ENCODE data around the gene GHDC. TPM values are rescaled to one million over a fixed set of nuclear protein-coding genes. Genes with fewer than 3 reads are reported as not detected.
"Not testable (repeated sequence)": the region's sequence is repeated elsewhere in the genome, so short reads cannot be mapped to it uniquely, and the experiment has no call there.

GHDC gene
- total RNA-seq, 1 experiment from 2014 or later = 13.4 TPM

DNA sequence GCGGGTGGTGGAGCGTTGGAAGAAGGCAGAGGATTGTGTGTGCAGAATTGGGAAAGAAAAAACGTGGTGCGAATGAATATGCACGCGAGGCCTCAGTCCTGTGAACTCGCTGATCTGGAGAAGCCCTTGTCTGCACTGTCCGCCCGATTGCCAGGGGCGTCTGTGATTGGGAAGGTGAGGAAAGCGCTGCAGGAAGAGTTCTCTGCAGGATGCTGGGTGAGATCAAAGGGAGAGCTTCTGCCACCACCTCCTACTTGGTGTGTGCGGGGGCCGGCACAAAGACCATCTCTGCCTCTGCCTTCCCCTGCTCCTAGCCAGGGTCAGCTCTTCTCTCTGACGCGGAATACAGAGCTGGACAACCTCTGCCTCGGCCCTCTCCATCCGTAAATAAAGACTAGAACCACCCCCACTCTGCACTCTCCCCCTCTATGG is 38.7 kb downstream of the GHDC start:
- DNase-seq (ENCODE audit: low read depth) = no peak

DNA sequence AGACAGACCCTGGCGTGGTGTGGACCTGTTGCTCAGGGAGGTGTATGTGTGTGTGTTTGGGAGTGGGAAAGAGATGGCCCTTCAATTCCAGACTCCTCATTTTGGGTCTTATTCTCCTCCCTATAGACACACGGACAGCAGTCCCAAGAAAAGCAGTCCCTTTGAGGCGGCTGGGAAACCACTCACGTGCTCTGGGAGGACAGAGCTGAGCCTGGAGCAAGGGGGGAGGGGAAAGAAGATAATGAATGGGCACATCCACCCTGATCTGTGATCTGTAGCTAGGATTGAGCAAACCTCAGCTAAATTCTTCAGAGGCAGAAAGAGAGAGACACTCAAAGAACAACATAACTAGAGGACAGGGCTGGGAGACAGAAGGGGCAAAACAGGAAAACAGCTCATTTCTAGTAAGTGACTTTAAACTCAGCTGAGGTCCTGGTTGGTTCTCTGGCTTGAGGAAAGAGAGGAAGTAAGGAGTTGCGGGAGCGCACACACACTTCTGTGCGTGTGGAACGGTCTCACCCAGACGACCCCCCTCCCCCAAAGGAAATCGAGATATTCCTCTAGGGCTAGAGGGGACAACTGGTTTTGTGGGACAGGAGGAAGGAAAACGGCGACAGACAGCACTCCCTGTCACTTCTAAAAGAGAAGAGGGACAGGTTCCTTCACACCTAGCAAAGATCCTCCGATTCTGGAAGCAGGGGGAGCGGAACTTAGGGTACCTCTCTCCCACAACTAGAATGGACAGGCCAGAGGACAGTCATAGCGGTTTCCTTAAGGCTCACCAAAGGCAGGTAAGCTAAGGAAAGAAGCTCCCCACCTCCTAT is 40.2 kb downstream of the GHDC start:
- peak; percentile 35 for DNase-seq (ENCODE audit: low read depth)

GRCh38 chr17:42146911-42147607 is 47.2 kb downstream of the GHDC start:
- DNase-seq (ENCODE audit: low read depth) = no peak

DNA sequence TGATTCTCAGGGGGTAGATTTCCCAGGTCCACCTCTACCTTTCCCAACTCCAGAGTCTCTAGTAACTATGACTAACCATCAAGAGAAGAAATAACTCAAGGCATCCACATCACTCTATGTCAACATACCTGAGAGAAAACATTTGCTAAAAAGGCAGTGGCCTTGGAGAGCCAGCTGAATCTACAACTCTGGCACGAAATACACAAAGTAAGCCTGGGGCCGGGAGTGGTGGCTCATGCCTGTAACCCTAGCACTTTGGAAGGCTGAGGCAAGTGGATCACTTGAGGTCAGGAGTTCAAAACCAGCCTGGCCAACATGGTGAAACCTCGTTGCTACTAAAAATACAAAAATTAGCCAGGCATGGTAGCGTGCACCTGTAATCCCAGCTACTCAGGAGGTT is 51.2 kb downstream of the GHDC start:
- peak; percentile 29 for DNase-seq (ENCODE audit: low read depth)

DNA sequence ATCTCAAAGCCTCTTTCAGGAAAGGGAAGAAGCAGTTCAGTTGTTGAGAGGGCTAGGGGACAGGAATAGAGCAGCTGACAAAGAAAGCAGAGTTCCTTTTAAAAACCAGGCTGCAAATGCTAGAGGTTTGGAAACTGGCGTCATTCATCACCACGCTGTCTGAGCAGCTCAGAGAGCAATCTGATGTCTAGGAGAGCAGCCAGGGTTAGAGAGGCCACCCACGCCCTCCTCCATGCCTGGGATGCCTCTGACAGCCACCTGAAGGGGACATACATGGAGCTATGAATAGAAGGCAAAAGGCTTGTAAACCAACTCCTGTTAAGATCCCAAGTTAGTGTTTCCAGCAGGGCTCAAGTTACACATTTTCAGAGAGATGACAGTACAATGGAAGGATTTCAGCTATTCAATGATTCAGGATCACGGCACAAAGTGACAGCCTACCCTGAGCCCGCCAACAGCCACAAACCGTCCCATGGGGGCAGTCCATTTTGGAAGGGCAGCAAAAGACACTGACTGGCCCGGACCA is 51.9 kb downstream of the GHDC start:
- peak; percentile 72 for DNase-seq (ENCODE audit: low read depth)

GRCh38 chr17:42141382-42141781 is 52.9 kb downstream of the GHDC start:
- DNase-seq (ENCODE audit: low read depth) = no peak

DNA sequence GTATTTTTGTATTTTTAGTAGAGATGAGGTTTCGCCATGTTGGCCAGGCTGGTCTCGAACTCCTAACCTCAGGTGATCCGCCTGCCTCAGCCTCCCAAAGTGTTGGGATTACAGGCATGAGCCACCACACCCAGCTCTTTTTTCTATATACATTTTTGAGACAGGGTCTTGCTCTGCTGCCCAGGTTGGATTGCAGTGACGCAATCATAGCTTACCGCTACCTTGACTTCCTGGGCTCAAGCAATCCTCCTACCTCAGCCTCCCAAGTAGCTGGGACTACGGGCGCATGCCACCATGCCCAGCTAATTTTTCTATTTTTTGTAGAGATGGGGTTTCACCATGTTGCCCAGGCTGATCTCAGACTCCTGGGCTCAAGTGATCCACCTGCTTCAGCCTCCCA is 53.6 kb downstream of the GHDC start:
- not testable (repeated sequence) for DNase-seq (ENCODE audit: low read depth)

Other genes starting within 250 kb of the GHDC start
- gene CNP, start 227.7 kb downstream of the GHDC start, total RNA-seq (2014; rRNA removed; shearing (Covaris generic)) = 65.8 and 108 TPM in 2 replicates
- 66.6 TPM in 2 replicates for gene DNAJC7, start 177.1 kb downstream of the GHDC start, total RNA-seq (2014; rRNA removed; shearing (Covaris generic))
- 46.5 and 48.8 TPM in 2 replicates for gene NKIRAS2, start 174.4 kb downstream of the GHDC start, total RNA-seq (2014; rRNA removed; shearing (Covaris generic))
- 0.17 and 0.44 TPM in 2 replicates for gene C17orf113, start 143.9 kb downstream of the GHDC start, total RNA-seq (2014; rRNA removed; shearing (Covaris generic))
- 0.81 TPM in 1 of 2 replicates, not detected in the other for gene ZNF385C, start 96.0 kb downstream of the GHDC start, total RNA-seq (2014; rRNA removed; shearing (Covaris generic))
- gene DHX58, start 81.8 kb downstream of the GHDC start, total RNA-seq (2014; rRNA removed; shearing (Covaris generic)) = 22.3 TPM in 2 replicates
- gene KAT2A, start 73.1 kb downstream of the GHDC start, total RNA-seq (2014; rRNA removed; shearing (Covaris generic)) = 5.7 and 8.6 TPM in 2 replicates
- gene HSPB9, start 71.7 kb downstream of the GHDC start, total RNA-seq (2014; rRNA removed; shearing (Covaris generic)) = not detected in 2 replicates
- gene RAB5C, start 39.5 kb downstream of the GHDC start, total RNA-seq (2014; rRNA removed; shearing (Covaris generic)) = 135 and 138 TPM in 2 replicates
- not detected in 2 replicates for gene KCNH4, start 13.4 kb downstream of the GHDC start, total RNA-seq (2014; rRNA removed; shearing (Covaris generic))
- not detected in 2 replicates for gene HCRT, start 9.0 kb downstream of the GHDC start, total RNA-seq (2014; rRNA removed; shearing (Covaris generic))
- 16.9 and 28.2 TPM in 2 replicates for gene STAT5B, start 81.9 kb upstream of the GHDC start, total RNA-seq (2014; rRNA removed; shearing (Covaris generic))
- gene STAT5A, start 94.0 kb upstream of the GHDC start, total RNA-seq (2014; rRNA removed; shearing (Covaris generic)) = 5.2 and 12.4 TPM in 2 replicates
- 69.3 and 112 TPM in 2 replicates for gene STAT3, start 193.9 kb upstream of the GHDC start, total RNA-seq (2014; rRNA removed; shearing (Covaris generic))
- 233 and 412 TPM in 2 replicates for gene CAVIN1, start 228.8 kb upstream of the GHDC start, total RNA-seq (2014; rRNA removed; shearing (Covaris generic))